Esophagus muscularis mucosa (tissue), 4 donors: ENCODE results near the gene NOX4. TPM values are rescaled to one million over a fixed set of nuclear protein-coding genes. Genes with fewer than 3 reads are reported as not detected.
"Not testable (repeated sequence)": the region's sequence is repeated elsewhere in the genome, so short reads cannot be mapped to it uniquely, and the experiment has no call there.

Experiments used
- DNase-seq: peaks from one replicate; pipeline ENCODE4 v3.0.0-alpha.2; 2017; ENCODE audit errors: extremely low spot score
- H3K27ac ChIP-seq, 4 donors: fragments of 200-600 bp; sonication (generic); replicated peaks in 1 of 4; 1 replicate in 3 of 4; 2 replicates in 1 of 4; pipeline ENCODE4 v1.5.1; 2016 to 2019; ENCODE audit warnings: mild to moderate bottlenecking in 1 of 4
- H3K27me3 ChIP-seq, 4 donors: fragments of 200-600 bp; sonication (generic); one replicate each; pipeline versions ENCODE4 v1.5.1 to v1.6.0; 2016 to 2019
- H3K36me3 ChIP-seq, 4 donors: fragments of 200-600 bp; sonication (generic); one replicate each; pipeline ENCODE4 v1.5.1; 2016 to 2019
- H3K4me1 ChIP-seq, 4 donors: fragments of 200-600 bp; sonication (generic); one replicate each; pipeline ENCODE4 v1.5.1; 2016 to 2019
- H3K4me3 ChIP-seq, 4 donors: fragments of 200-600 bp; sonication (generic); 1 replicate in 2 of 4; 2 replicates in 2 of 4; pipeline ENCODE4 v1.5.1; 2016 to 2019; ENCODE audit warnings: mild to moderate bottlenecking in 4 of 4, moderate library complexity in 1 of 4
- H3K9me3 ChIP-seq, 4 donors: fragments of 200-600 bp; sonication (generic); 1 replicate in 3 of 4; 2 replicates in 1 of 4; pipeline ENCODE4 v1.5.1; 2016 to 2019
- EP300 ChIP-seq: sonication (generic); formaldehyde crosslinking; IDR thresholded peaks from one replicate; pipeline ENCODE4 v1.6.1; 2017; ENCODE audit warnings: antibody characterized with exemption
- POLR2A ChIP-seq: fragments of 450-650 bp; IDR thresholded peaks from one replicate; pipeline ENCODE4 v1.6.1; 2017; ENCODE audit warnings: antibody characterized with exemption, moderate library complexity, mild to moderate bottlenecking, low read depth
- POLR2AphosphoS5 ChIP-seq, 2 donors: sonication (generic); formaldehyde crosslinking; IDR thresholded peaks; one replicate each; pipeline ENCODE4 v1.6.1; 2017; ENCODE audit warnings: antibody characterized with exemption in 2 of 2
- WGBS: methylation state at CpG from one replicate; pipeline ENCODE4 v1.1.5; 2018; 5-methylcytosine and 5-hydroxymethylcytosine counted together
- intact Hi-C: fragments of 100-400 bp; cut with DNase I; formaldehyde crosslinking; loops from one replicate; pipeline ENCODE4 v1.15.1; 2023
- total RNA-seq, 4 donors: library from RNA; depleted of rRNA; stranded (reverse); fragments of >200 nt; gene quantifications; one replicate each; pipeline versions ENCODE4 v1.1.0 to v1.2.1, GENCODE V29; 2016
- TF ChIP-seq, protein P1 (sequence below), 3 experiments: fragments of 200-600 bp in 2 of 3; fragments of 450-650 bp in 1 of 3; sonication (generic) in 2 of 3; IDR thresholded peaks; one replicate each; pipeline ENCODE4 v1.5.1; 2017 to 2019; ENCODE audit warnings: antibody characterized with exemption in 3 of 3, mild to moderate bottlenecking in 2 of 3, moderate library complexity in 1 of 3

Gene NOX4
- total RNA-seq, 4 donors from 2014 or later = 3.3 to 6.1 (median 4.0) TPM

DNA sequence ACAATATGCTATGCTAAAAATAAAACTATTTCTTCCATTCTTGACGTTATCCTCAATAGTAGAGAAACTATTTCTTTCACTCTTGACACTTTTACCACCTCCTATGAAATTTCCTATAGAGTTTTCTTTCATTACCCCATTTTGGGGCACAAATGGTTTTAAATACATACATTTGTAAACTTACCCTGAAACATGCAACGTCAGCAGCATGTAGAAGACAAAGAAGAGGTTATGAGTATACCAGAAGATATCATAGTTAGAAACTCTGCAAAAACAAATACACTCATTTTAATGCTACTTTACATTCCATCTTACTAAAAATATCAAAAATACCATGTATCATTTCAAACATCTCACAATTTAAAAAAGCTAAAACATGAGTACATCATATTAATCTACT, 69.5 kb downstream of the NOX4 start:
- DNase-seq = no peak
- Histone ChIP-seq H3K36me3 (no peaks in the 10 kb centered on the region), H3K9me3 (no peaks in the 10 kb centered on the region), H3K27ac (no peak overlapping the region), H3K27me3 (no peaks in the 10 kb centered on the region), H3K4me3 (no peak overlapping the region), H3K4me1 (no peaks in the 10 kb centered on the region)
- TF ChIP-seq, protein P1, sequence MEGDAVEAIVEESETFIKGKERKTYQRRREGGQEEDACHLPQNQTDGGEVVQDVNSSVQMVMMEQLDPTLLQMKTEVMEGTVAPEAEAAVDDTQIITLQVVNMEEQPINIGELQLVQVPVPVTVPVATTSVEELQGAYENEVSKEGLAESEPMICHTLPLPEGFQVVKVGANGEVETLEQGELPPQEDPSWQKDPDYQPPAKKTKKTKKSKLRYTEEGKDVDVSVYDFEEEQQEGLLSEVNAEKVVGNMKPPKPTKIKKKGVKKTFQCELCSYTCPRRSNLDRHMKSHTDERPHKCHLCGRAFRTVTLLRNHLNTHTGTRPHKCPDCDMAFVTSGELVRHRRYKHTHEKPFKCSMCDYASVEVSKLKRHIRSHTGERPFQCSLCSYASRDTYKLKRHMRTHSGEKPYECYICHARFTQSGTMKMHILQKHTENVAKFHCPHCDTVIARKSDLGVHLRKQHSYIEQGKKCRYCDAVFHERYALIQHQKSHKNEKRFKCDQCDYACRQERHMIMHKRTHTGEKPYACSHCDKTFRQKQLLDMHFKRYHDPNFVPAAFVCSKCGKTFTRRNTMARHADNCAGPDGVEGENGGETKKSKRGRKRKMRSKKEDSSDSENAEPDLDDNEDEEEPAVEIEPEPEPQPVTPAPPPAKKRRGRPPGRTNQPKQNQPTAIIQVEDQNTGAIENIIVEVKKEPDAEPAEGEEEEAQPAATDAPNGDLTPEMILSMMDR (IDR thresholded peaks at IDR 0.05) = no peak
- TF ChIP-seq POLR2AphosphoS5 (IDR thresholded peaks at IDR 0.05) (no peak), POLR2A (no peak), EP300 (no peak)
- 58% methylated on average over 2 of the region's 2 CpGs for WGBS
- intact Hi-C loops = no loop called here

DNA sequence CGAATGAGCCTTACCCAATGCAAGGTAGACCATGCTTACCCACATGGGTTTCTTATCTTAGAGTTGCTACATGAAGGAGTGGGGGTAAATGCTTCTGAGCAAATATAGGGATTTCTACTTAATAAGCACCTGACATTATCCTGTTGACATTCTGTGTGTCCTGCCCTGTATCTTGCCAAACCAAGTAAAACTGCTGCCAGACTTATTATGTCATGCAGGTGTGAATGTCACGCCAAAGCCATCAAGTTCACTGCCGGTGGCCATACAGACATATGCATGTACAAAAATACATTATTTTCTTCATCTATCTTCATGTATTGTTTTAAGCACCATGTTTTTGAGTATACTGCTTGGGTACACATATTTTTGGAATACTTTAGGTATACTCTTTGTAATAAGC, 70.2 kb downstream of the NOX4 start:
- TF ChIP-seq POLR2A = no peak
- TF ChIP-seq POLR2AphosphoS5 (IDR thresholded peaks at IDR 0.05) = no peak

DNA sequence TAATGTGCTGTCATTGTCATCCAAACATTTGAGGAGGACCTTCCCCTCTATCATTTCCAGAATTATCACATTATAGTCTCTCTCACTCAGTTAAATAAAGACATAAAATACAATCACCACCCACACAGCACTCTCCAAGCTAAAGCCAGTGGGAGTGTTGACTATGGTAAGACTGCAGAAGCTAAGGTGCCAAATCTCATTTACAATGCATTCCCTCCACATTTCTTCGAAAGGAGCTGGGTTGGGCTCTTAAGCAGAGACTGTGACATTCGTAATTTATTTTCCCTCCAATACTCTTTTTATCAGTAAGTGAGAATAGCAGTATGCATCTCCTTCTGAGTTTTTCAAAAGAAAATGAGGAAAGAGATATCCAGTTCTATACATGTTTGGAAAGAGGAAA, 74.2 kb downstream of the NOX4 start:
- intact Hi-C loops = no loop called here
- Histone ChIP-seq H3K4me3 (no peak overlapping the region), H3K27ac (no peak overlapping the region), H3K4me1 (no peaks in the 10 kb centered on the region), H3K27me3 (no peaks in the 10 kb centered on the region), H3K36me3 (no peaks in the 10 kb centered on the region), H3K9me3 (no peaks in the 10 kb centered on the region)
- TF ChIP-seq EP300 = no peak
- no peak for TF ChIP-seq POLR2A
- TF ChIP-seq, protein P1 (IDR thresholded peaks at IDR 0.05) = no peak
- no peak for TF ChIP-seq POLR2AphosphoS5 (IDR thresholded peaks at IDR 0.05)
- DNase-seq = no peak
- WGBS = 45% methylated on average over 2 of the region's 2 CpGs

More for the DNA sequence above, 70.2 kb downstream of the NOX4 start:
- Histone ChIP-seq H3K27me3 (no peaks in the 10 kb centered on the region), H3K36me3 (no peaks in the 10 kb centered on the region), H3K27ac (no peak overlapping the region), H3K4me3 (no peak overlapping the region), H3K4me1 (no peaks in the 10 kb centered on the region), H3K9me3 (no peaks in the 10 kb centered on the region)
- DNase-seq = no peak
- 74% methylated on average over 2 of the region's 3 CpGs for WGBS
- intact Hi-C loops = no loop called here

DNA sequence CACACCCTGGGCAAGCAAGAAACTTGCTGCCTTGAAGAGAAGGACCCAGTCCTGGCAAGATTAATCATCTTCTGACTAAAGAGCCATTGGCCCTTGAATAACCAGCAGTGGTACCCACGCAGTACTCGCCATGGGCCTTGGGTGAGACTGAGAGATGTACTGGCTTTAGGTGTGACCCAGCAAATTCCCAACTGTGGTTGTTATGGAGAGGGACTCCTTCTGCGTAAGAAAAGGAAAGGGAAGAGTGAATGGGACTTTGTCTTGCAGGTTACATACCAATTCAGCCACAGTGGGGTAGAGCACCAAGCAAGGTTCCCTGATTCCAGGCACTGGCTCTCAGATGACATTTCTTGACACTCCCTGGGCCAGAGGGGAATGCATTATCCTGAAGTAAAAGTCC, 80.1 kb downstream of the NOX4 start:
- H3K27me3 ChIP-seq, intact Hi-C loops, H3K27ac ChIP-seq, H3K4me1 ChIP-seq, DNase-seq, H3K9me3 ChIP-seq, H3K4me3 ChIP-seq, H3K36me3 ChIP-seq: not testable (repeated sequence)
- WGBS = 93% methylated on average over 3 of the region's 3 CpGs

DNA sequence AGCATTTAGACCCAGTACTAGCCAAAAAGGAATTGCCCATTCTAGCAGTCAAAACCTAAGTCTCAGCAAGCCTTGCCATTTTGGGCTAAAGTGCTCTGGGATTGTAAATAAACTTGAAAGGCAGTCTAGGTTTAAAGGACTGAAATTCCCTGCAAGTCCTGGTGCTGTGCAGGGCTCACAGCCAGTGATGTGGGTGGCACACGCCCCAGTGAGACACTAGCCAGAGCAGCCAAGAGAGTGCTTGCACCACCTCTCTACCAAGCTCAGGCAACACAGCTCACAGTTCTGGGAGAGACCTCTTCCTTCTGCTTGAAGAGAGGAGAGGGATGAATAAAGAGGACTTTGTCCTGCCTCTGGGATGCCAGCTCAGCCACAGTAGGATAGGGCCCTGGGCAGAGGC, 80.5 kb downstream of the NOX4 start:
- H3K4me3 ChIP-seq, H3K27me3 ChIP-seq, intact Hi-C loops, H3K36me3 ChIP-seq, H3K4me1 ChIP-seq, H3K9me3 ChIP-seq, H3K27ac ChIP-seq, DNase-seq: not testable (repeated sequence)
- WGBS = 80% methylated on average over 1 of the region's 1 CpG

DNA sequence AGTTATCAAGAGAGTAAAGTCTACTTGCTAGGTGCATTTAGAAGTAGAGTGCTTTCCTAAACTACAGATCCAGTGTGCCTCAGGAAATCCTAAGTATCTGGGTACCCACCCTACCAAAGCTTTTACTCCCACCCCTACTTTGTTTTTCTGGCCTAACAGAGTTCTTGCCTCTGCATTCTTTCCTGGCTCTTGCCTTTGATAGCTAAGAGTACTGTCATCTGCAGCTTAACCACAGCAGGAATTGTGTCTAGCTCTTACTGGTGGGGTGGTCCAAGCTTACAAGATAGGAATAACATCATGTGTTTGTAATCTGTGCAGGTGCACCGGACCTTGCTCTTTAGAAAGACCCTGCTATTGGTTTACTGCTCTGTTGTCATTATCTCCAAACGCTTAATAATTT, 82.7 kb downstream of the NOX4 start:
- 92% methylated on average over 2 of the region's 2 CpGs for WGBS
- H3K4me3 ChIP-seq, H3K36me3 ChIP-seq, H3K4me1 ChIP-seq, H3K27ac ChIP-seq, DNase-seq, H3K9me3 ChIP-seq, H3K27me3 ChIP-seq, intact Hi-C loops: not testable (repeated sequence)

DNA sequence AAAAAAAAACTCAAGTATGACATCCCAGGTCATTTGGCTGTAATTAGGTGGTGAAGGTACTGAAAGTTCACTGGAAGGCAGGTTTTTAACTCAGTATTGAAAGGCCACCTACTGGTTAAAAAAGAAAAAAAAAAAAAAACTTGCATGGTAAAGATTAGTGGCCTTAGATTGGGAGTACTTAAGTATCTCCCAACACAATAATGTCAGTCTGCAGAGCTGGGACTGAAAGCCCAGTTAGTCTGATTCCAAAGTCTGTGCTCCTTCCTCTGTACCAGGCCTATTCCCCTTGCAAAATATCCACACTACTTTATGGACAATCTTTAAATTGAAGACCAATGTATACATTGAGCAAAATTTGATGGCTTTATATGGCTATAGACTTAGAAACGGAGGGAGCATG, 85.5 kb downstream of the NOX4 start:
- intact Hi-C loops = no loop called here
- Histone ChIP-seq H3K27ac (no peak overlapping the region), H3K4me1 (no peaks in the 10 kb centered on the region), H3K27me3 (no peaks in the 10 kb centered on the region), H3K36me3 (no peaks in the 10 kb centered on the region), H3K9me3 (no peaks in the 10 kb centered on the region), H3K4me3 (no peak overlapping the region)
- no peak for TF ChIP-seq EP300
- TF ChIP-seq, protein P1 (IDR thresholded peaks at IDR 0.05) = no peak
- TF ChIP-seq POLR2AphosphoS5 (IDR thresholded peaks at IDR 0.05) = no peak
- TF ChIP-seq POLR2A = no peak
- no peak for DNase-seq
- WGBS = 94% methylated on average over 1 of the region's 1 CpG

DNA sequence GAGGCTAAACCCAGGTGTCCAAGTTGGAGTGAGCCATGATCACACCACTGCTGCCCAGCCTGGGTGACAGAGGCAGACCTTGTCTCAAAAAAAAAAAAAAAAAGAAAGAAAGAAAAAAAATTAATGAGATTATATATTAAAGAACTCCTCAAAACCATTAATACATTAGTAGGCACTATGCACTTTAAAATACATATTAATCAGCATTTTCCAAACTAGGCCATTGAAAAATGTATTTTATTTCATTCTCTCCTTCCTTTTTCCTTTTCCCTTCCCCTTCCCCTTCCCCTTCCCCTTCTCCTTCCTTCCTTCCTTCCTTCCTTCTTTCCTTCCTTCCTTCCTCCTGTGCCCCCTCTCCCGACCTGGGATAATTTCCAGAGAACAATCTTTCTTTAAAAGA, 99.5 kb downstream of the NOX4 start:
- WGBS = 67% methylated on average over 1 of the region's 1 CpG
- DNase-seq, H3K27ac ChIP-seq, H3K36me3 ChIP-seq, H3K4me1 ChIP-seq, H3K4me3 ChIP-seq, H3K27me3 ChIP-seq, H3K9me3 ChIP-seq, intact Hi-C loops: not testable (repeated sequence)

DNA sequence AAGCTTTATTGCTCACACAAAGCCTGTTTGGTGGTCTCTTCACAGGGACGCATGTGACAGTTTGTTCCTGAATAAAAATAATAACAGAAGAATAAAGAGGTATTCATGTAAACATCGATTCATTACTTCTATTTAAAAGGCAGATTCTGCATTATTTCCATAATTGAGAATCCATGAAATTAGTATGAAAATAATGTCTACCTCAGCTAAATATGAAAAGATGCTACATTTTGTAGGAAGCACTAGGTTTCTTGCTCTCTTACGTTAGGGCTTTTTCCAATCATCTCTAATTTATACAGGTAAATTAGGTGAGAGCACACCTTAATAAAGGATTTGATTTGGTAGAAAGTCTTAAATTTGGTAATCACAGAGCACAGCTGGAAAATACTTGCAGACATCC, 103.7 kb downstream of the NOX4 start:
- H3K36me3 ChIP-seq, H3K27me3 ChIP-seq, intact Hi-C loops, DNase-seq, H3K4me3 ChIP-seq, H3K27ac ChIP-seq, H3K4me1 ChIP-seq: not testable (repeated sequence)
- peaks cover 0 to 13% (median 4%) of the 10 kb centered on the region in 4 donors for H3K9me3 ChIP-seq
- WGBS = 95% methylated on average over 3 of the region's 3 CpGs

DNA sequence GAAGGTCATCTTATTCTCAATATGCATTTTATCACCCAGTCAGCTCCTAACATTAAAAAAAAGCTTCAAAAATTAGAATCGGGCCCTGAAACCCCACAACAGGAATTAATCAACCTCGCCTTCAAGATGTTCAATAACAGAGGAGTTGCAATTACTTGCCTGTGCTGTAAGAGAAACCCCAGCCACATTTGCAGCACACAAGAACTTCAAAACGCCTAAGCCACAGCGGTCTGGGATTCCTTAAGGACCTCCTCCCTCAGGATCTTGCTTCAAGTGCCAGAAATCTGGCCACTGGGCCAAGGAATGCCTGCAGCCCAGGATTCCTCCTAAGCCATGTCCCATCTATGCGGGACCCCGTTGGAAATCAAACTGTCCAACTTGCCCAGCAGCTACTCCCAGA, 108.2 kb downstream of the NOX4 start:
- DNase-seq, H3K27me3 ChIP-seq, H3K27ac ChIP-seq, H3K36me3 ChIP-seq, H3K4me1 ChIP-seq, intact Hi-C loops, H3K4me3 ChIP-seq: not testable (repeated sequence)
- H3K9me3 ChIP-seq = peaks cover 0 to 13% (median 4%) of the 10 kb centered on the region in 4 donors
- 83% methylated on average over 6 of the region's 6 CpGs for WGBS
